Astrocyte (in vitro differentiated cells and primary cell): ENCODE data around the gene PLA1A.
"Not testable (repeated sequence)": the region's sequence is repeated elsewhere in the genome, so short reads cannot be mapped to it uniquely, and the experiment has no call there.

ENCODE experiments used
- CTCF ChIP-seq: IDR thresholded peaks from 2 replicates; pipeline ENCODE4 v1.5.1; 2011; ENCODE audit warnings: low read depth, mild to moderate bottlenecking, inconsistent platforms, low read length, moderate library complexity; ENCODE audit not compliant: insufficient read depth
- EZH2 ChIP-seq: IDR thresholded peaks from 2 replicates; pipeline ENCODE4 v1.6.1; 2012; ENCODE audit warnings: mild to moderate bottlenecking, low read length, inconsistent platforms; ENCODE audit not compliant: insufficient read depth

- TF ChIP-seq CTCF, EZH2: not testable (repeated sequence)
These were observed 44.8 kb upstream of the PLA1A start for GRCh38 chr3:119552928-119553327.
